Natural killer cell treated with Interleukin-12 subunit alpha and Interleukin-12 subunit beta and Interleukin-15 and Interleukin-18, amount 100 ng/mL, for 72 hours (primary cell): ENCODE data around the gene ANKK1. TPM values are rescaled to one million over a fixed set of nuclear protein-coding genes. Genes with fewer than 3 reads are reported as not detected.

Experiments
- ATAC-seq, 2 donors: fragments of 150-1000 bp; cut with Tn5 transposase in 1 of 2; sonication (Bioruptor Pico), chemical (Tn5 transposase) in 1 of 2; 2 replicates each; pipeline ENCODE4 v1.10.0; 2021
- DNase-seq: peaks from one replicate; pipeline ENCODE4 v3.0.0; 2022; ENCODE audit warnings: low spot score
- H3K27ac Mint-ChIP-seq, 2 donors: 1 replicate in 1 of 2; 2 replicates in 1 of 2; pipeline ENCODE4 v1.8.0; 2022; ENCODE audit warnings: mixed read lengths in 2 of 2, mild to moderate bottlenecking in 1 of 2, moderate library complexity in 1 of 2
- H3K27me3 Mint-ChIP-seq, 2 donors: 1 replicate in 1 of 2; 2 replicates in 1 of 2; pipeline ENCODE4 v1.8.0; 2022; ENCODE audit warnings: mixed read lengths in 2 of 2
- H3K36me3 Mint-ChIP-seq: one replicate; pipeline ENCODE4 v1.8.0; 2022; ENCODE audit warnings: mixed read lengths
- H3K4me1 Mint-ChIP-seq, 2 donors: 1 replicate in 1 of 2; 2 replicates in 1 of 2; pipeline ENCODE4 v1.8.0; 2022; ENCODE audit warnings: low read depth in 2 of 2, mixed read lengths in 2 of 2, mild to moderate bottlenecking in 1 of 2
- H3K4me3 Mint-ChIP-seq: one replicate; pipeline ENCODE4 v1.8.0; 2022; ENCODE audit warnings: mixed read lengths
- H3K9me3 Mint-ChIP-seq: 2 replicates; pipeline ENCODE4 v1.8.0; 2022; ENCODE audit warnings: mixed read lengths
- total RNA-seq, 2 donors: library from RNA; stranded (reverse); gene quantifications; one replicate each; pipeline ENCODE4 v1.2.3, GENCODE V29; 2022

Gene ANKK1
- total RNA-seq, 2 donors from 2014 or later, result 0.19 TPM; not detected in 1

GRCh38 chr11:113392236-113392921 is 4.8 kb downstream of the ANKK1 start:
- H3K4me3 Mint-ChIP-seq, result no peak overlapping the region
- peaks cover 0 to 2% of the 10 kb centered on the region in 2 donors for H3K27me3 Mint-ChIP-seq
- peak; percentile 3 for DNase-seq
- ATAC-seq, result no peak
- H3K4me1 Mint-ChIP-seq, result no peaks in the 10 kb centered on the region
- no peaks in the 10 kb centered on the region for H3K36me3 Mint-ChIP-seq
- H3K27ac Mint-ChIP-seq, result no peak overlapping the region
- H3K9me3 Mint-ChIP-seq, result no peaks in the 10 kb centered on the region

DNA sequence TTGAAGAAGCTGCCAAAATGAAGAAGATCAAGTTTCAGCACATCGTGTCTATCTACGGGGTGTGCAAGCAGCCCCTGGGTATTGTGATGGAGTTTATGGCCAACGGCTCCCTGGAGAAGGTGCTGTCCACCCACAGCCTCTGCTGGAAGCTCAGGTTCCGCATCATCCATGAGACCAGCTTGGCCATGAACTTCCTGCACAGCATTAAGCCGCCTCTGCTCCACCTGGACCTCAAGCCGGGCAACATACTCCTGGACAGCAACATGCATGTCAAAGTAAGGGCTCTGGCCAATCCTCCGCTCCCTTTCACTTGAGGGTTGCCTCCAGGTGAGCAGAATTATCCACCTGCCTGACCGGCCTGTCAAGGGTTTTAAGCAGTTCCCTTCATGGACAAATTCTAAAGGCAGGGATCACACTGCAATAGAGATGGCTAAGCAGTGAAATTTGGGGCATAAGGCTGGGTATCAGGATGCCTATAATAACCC is 6.0 kb downstream of the ANKK1 start:
- Mint-ChIP-seq H3K27me3 (peaks cover 0 to 2% of the 10 kb centered on the region in 2 donors), H3K4me3 (no peak overlapping the region), H3K27ac (no peak overlapping the region), H3K36me3 (no peaks in the 10 kb centered on the region), H3K9me3 (no peaks in the 10 kb centered on the region), H3K4me1 (no peaks in the 10 kb centered on the region)
- ATAC-seq (no peak), DNase-seq (no peak)

- DNase-seq, result peak; percentile 46
- no peaks in the 10 kb centered on the region for H3K4me1 Mint-ChIP-seq
- ATAC-seq, result no peak
- no peaks in the 10 kb centered on the region for H3K36me3 Mint-ChIP-seq
- peaks cover 0 to 2% of the 10 kb centered on the region in 2 donors for H3K27me3 Mint-ChIP-seq
- H3K27ac Mint-ChIP-seq, result no peak overlapping the region
- no peak overlapping the region for H3K4me3 Mint-ChIP-seq
- no peaks in the 10 kb centered on the region for H3K9me3 Mint-ChIP-seq
These were observed 7.3 kb downstream of the ANKK1 start for GRCh38 chr11:113394919-113395318.

DNA sequence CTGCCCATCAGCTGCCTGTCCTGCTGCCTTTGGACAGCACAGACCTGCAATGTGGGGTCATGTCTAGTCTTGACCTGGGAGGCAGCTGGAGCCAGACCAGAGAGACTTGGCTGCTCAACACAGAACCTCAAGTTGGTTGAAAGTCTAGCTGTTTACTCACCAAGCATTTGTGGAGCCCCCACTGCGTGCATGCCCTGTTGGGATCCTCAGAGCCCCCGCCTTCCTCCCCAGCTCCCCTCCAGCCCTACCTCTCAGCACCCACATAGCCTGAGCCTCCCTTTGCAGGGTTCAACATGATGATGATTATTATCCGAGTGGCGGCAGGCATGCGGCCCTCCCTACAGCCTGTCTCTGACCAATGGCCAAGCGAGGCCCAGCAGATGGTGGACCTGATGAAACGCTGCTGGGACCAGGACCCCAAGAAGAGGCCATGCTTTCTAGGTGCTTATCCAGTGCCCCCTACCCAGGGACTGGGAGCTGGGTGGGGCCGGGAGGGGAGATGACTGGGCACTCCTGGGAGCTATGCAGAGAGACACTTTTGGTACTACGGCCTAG is 8.3 kb downstream of the ANKK1 start:
- Mint-ChIP-seq H3K9me3 (no peaks in the 10 kb centered on the region), H3K36me3 (no peaks in the 10 kb centered on the region), H3K4me1 (no peaks in the 10 kb centered on the region), H3K27me3 (peaks cover 0 to 2% of the 10 kb centered on the region in 2 donors), H3K27ac (no peak overlapping the region), H3K4me3 (no peak overlapping the region)
- peak; percentile 34 for DNase-seq
- ATAC-seq, result no peak

GRCh38 chr11:113396690-113397089 is 9.1 kb downstream of the ANKK1 start:
- ATAC-seq, result no peak
- Mint-ChIP-seq H3K27me3 (peaks cover 0 to 2% of the 10 kb centered on the region in 2 donors), H3K4me3 (no peak overlapping the region), H3K4me1 (no peaks in the 10 kb centered on the region), H3K36me3 (no peaks in the 10 kb centered on the region), H3K9me3 (no peaks in the 10 kb centered on the region), H3K27ac (no peak overlapping the region)
- no peak for DNase-seq

GRCh38 chr11:113397212-113397611 is 9.6 kb downstream of the ANKK1 start:
- ATAC-seq (no peak), DNase-seq (peak; percentile 1)
- Mint-ChIP-seq H3K27me3 (peaks cover 0 to 2% of the 10 kb centered on the region in 2 donors), H3K36me3 (no peaks in the 10 kb centered on the region), H3K27ac (no peak overlapping the region), H3K4me3 (no peak overlapping the region), H3K9me3 (no peaks in the 10 kb centered on the region), H3K4me1 (no peaks in the 10 kb centered on the region)

DNA sequence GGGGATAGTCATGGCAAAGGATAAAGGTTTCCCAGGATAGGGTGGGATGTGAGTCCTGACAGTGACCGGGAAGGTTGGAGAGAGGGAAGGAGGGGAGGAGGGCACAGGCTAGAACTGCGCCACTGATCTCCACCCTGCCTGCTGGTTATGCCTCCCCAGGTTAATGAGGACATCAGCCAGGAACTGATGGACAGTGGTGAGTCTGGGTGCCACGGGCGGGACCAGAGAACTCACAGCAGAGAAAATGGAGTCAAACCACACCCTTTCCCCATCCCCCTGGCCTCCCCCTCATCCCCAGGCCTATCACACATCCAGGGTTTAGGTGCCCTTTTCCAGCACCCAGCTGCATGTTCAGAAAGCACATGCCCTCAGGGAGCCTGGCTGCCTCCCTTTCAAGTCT is 10.2 kb downstream of the ANKK1 start:
- ATAC-seq (no peak), DNase-seq (no peak)
- Mint-ChIP-seq H3K27me3 (peaks cover 0 to 2% of the 10 kb centered on the region in 2 donors), H3K4me3 (no peak overlapping the region), H3K36me3 (no peaks in the 10 kb centered on the region), H3K9me3 (no peaks in the 10 kb centered on the region), H3K4me1 (no peaks in the 10 kb centered on the region), H3K27ac (no peak overlapping the region)

- no peaks in the 10 kb centered on the region for H3K9me3 Mint-ChIP-seq
- H3K36me3 Mint-ChIP-seq, result no peaks in the 10 kb centered on the region
- H3K4me1 Mint-ChIP-seq, result no peaks in the 10 kb centered on the region
- DNase-seq (no peak), ATAC-seq (no peak)
- no peak overlapping the region for H3K27ac Mint-ChIP-seq
- peaks cover 0 to 5% of the 10 kb centered on the region in 2 donors for H3K27me3 Mint-ChIP-seq
- no peak overlapping the region for H3K4me3 Mint-ChIP-seq
These were observed 11.3 kb downstream of the ANKK1 start for GRCh38 chr11:113398669-113399430.

GRCh38 chr11:113400631-113401230 is 13.2 kb downstream of the ANKK1 start:
- H3K4me3 Mint-ChIP-seq, result no peak overlapping the region
- H3K27me3 Mint-ChIP-seq, result peaks cover 0 to 6% of the 10 kb centered on the region in 2 donors
- no peak overlapping the region for H3K27ac Mint-ChIP-seq
- H3K9me3 Mint-ChIP-seq, result no peaks in the 10 kb centered on the region
- DNase-seq (peak; percentile 41), ATAC-seq (no peak)
- H3K36me3 Mint-ChIP-seq, result no peaks in the 10 kb centered on the region
- no peaks in the 10 kb centered on the region for H3K4me1 Mint-ChIP-seq

GRCh38 chr11:113401718-113402117 is 14.1 kb downstream of the ANKK1 start:
- DNase-seq (peak; percentile 23), ATAC-seq (no peak)
- Mint-ChIP-seq H3K36me3 (no peaks in the 10 kb centered on the region), H3K4me3 (no peak overlapping the region), H3K27ac (no peak overlapping the region), H3K27me3 (peaks cover 0 to 6% of the 10 kb centered on the region in 2 donors), H3K9me3 (no peaks in the 10 kb centered on the region), H3K4me1 (no peaks in the 10 kb centered on the region)

DNA sequence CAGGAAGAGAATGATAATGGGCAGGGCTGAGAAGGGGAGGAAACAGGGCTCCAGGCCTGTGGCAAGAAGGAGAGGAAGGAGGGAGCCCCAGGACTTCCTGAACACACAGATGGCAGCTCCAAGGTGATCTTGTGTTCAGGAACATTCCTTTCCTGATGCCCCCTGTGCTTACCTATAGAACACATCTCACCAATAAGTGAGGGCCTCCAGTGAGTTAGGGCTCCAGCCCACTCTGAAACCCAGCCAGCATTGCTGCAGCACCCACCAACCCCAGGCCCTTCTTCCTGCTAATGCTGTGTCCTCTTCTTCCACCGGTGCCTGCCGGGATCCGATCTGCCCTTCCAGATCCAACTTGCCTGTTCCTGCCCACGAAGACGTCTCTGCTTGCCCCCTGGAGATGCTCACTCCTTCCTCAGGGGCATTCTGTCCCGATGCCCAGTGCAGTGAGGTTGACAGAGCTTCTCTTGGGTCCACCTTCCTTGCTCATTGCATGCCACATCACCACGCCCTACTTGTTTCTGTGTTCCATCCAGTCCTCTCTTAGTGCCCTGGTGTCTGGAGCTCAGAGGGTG is 17.4 kb downstream of the ANKK1 start:
- Mint-ChIP-seq H3K4me3 (no peak overlapping the region), H3K27me3 (peaks cover 0 to 6% of the 10 kb centered on the region in 2 donors), H3K36me3 (no peaks in the 10 kb centered on the region), H3K9me3 (no peaks in the 10 kb centered on the region), H3K27ac (no peak overlapping the region), H3K4me1 (no peaks in the 10 kb centered on the region)
- no peak for ATAC-seq
- DNase-seq, result peak; percentile 29

- Mint-ChIP-seq H3K4me3 (no peak overlapping the region), H3K27ac (no peak overlapping the region), H3K27me3 (peaks cover 0 to 6% of the 10 kb centered on the region in 2 donors), H3K36me3 (no peaks in the 10 kb centered on the region), H3K9me3 (no peaks in the 10 kb centered on the region), H3K4me1 (no peaks in the 10 kb centered on the region)
- ATAC-seq, result no peak
- no peak for DNase-seq
These were observed 18.3 kb downstream of the ANKK1 start for GRCh38 chr11:113405724-113406478.

DNA sequence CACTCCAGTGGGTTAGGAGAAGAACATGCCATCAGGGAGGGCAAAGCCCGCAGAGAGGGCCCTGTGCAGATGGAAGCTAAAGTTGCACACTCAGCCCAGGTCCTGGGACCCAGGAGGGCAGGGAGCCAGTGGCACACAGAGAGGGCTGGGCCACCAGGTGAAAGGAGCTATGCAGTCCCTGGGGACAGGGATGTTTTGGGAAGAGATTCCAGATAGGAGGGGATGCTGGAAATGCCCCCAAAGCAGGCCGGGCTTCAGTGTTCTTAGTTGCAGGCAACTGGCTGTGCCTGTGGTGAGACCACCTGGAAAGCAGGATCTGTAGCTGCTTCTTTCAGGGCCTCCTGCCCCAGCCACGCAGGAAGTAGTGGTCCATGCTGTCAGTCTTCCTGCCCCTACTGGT is 19.6 kb downstream of the ANKK1 start:
- Mint-ChIP-seq H3K27me3 (peaks cover 0 to 6% of the 10 kb centered on the region in 2 donors), H3K9me3 (no peaks in the 10 kb centered on the region), H3K36me3 (no peaks in the 10 kb centered on the region), H3K4me1 (no peaks in the 10 kb centered on the region), H3K4me3 (no peak overlapping the region), H3K27ac (no peak overlapping the region)
- no peak for DNase-seq
- ATAC-seq, result no peak
